A673 (cell line): ENCODE results near the gene NR0B2. TPM values are rescaled to one million over a fixed set of nuclear protein-coding genes. Genes with fewer than 3 reads are reported as not detected.

Experiments used
- BruUV-seq: library from RNA; stranded (reverse); fragments of 400-500 nt; replicated peaks from 2 replicates; lab custom pipeline; 2021; lab: Mats Ljungman, UMichigan
- CTCF ChIA-PET: fragments of 300-600 bp; sonication (Branson Sonifier 250); formaldehyde crosslinking; loops from one replicate; lab custom pipeline; 2022; ENCODE audit warnings: antibody characterized with exemption; lab: Charles Lee
- POLR2A ChIA-PET: fragments of 300-600 bp; sonication (Branson Sonifier 250); formaldehyde crosslinking; loops from one replicate; lab custom pipeline; 2022; ENCODE audit warnings: antibody characterized with exemption; ENCODE audit not compliant: low non-redundant PET; lab: Charles Lee
- DNase-seq: peaks from one replicate; pipeline ENCODE4 v3.0.0-alpha.2; 2015; ENCODE audit warnings: low spot score
- H3K27ac ChIP-seq: fragments of 200-600 bp; sonication (generic); 2 replicates; pipeline ENCODE4 v1.5.1; 2016; ENCODE audit warnings: mixed run types, low read depth, mild to moderate bottlenecking, mixed read lengths, antibody characterized with exemption, low read length; ENCODE audit not compliant: poor library complexity, severe bottlenecking
- H3K27me3 ChIP-seq: fragments of 200-600 bp; sonication (generic); replicated peaks from 2 replicates; pipeline ENCODE4 v1.6.1; 2017; ENCODE audit warnings: mixed run types, low read depth, mild to moderate bottlenecking, mixed read lengths, antibody characterized with exemption, low read length; ENCODE audit not compliant: insufficient read depth, poor library complexity
- H3K36me3 ChIP-seq: fragments of 200-600 bp; sonication (generic); 2 replicates; pipeline ENCODE4 v1.6.1; 2016; ENCODE audit warnings: mixed run types, mild to moderate bottlenecking, mixed read lengths, antibody characterized with exemption, low read length; ENCODE audit not compliant: insufficient read depth, poor library complexity, severe bottlenecking
- H3K4me1 ChIP-seq: fragments of 200-600 bp; sonication (generic); 2 replicates; pipeline ENCODE4 v1.6.1; 2017; ENCODE audit warnings: mixed run types, mild to moderate bottlenecking, mixed read lengths, antibody characterized with exemption, low read length; ENCODE audit not compliant: insufficient read depth, poor library complexity, severe bottlenecking
- H3K4me3 ChIP-seq: fragments of 200-600 bp; sonication (generic); 2 replicates; pipeline ENCODE4 v1.5.1; 2016; ENCODE audit warnings: low read depth, mixed run types, mild to moderate bottlenecking, mixed read lengths, low read length; ENCODE audit not compliant: poor library complexity, severe bottlenecking
- H3K9me3 ChIP-seq: fragments of 200-600 bp; sonication (generic); 2 replicates; pipeline ENCODE4 v1.6.1; 2016; ENCODE audit warnings: mixed run types, low read depth, mild to moderate bottlenecking, mixed read lengths, antibody characterized with exemption, low read length; ENCODE audit not compliant: poor library complexity, severe bottlenecking
- CTCF ChIP-seq: fragments of 300-800, 200-600 bp; sonication (generic); conservative IDR thresholded peaks from 2 replicates; pipeline ENCODE4 v1.5.1; 2017; ENCODE audit warnings: low read depth, mild to moderate bottlenecking, antibody characterized with exemption, low read length, moderate library complexity, mixed read lengths
- EZH2 ChIP-seq: fragments of 200-600 bp; sonication (generic); IDR thresholded peaks from 2 replicates; pipeline ENCODE4 v1.6.1; 2017; ENCODE audit warnings: borderline replicate concordance, low read depth, mild to moderate bottlenecking, mixed read lengths, antibody characterized with exemption, low read length; ENCODE audit not compliant: poor library complexity, severe bottlenecking
- intact Hi-C: fragments of 100-400 bp; cut with micrococcal nuclease; formaldehyde crosslinking; loops from one replicate; pipeline ENCODE4 v1.10.0; 2022; ENCODE audit not compliant: unreplicated experiment
- total RNA-seq: library from RNA; stranded (reverse); gene quantifications from 2 replicates; pipeline ENCODE4 v1.2.3, GENCODE V29; 2021

NR0B2 gene
- total RNA-seq, 1 experiment from 2014 or later, result not detected

GRCh38 chr1:26863685-26864077 lies 50.1 kb downstream of the NR0B2 start:
- no peaks in the 10 kb centered on the region for H3K4me1 ChIP-seq
- POLR2A ChIA-PET, result interaction anchor here (0.5 to 0.7 kb wide), 2 partner anchors 9 to 357 kb away, joined by 4 to 5 read pairs; no protein-coding TSS in a partner anchor
- H3K27me3 ChIP-seq, result no peaks in the 10 kb centered on the region
- no peaks in the 10 kb centered on the region for H3K36me3 ChIP-seq
- TF ChIP-seq CTCF (no peak), EZH2 (no peak)
- CTCF ChIA-PET, result no interaction called here
- peak overlapping the region; percentile 75 for H3K27ac ChIP-seq
- no peak overlapping the region for H3K4me3 ChIP-seq
- no peak for DNase-seq
- H3K9me3 ChIP-seq, result no peaks in the 10 kb centered on the region
- intact Hi-C loops, result no loop called here
- BruUV-seq, result no TSS peak

GRCh38 chr1:26862781-26863684 lies 50.7 kb downstream of the NR0B2 start, which contains the start of gene SFN:
TSS of gene SFN (plus strand) at chr1:26863149. CDS start at chr1:26863213, 64 bp downstream.
- Histone ChIP-seq H3K4me1 (no peaks in the 10 kb centered on the region), H3K4me3 (peak within 1 kb of the TSS; percentile 61), H3K36me3 (no peaks in the 10 kb centered on the region), H3K9me3 (no peaks in the 10 kb centered on the region), H3K27me3 (no peaks in the 10 kb centered on the region), H3K27ac (peak within 1 kb of the TSS; percentile 75)
- no peak for DNase-seq
- ChIA-PET POLR2A (interaction anchor here (0.5 kb wide), 1 partner anchor 356 kb away, joined by 4 read pairs; no protein-coding TSS in a partner anchor), CTCF (no interaction called here)
- intact Hi-C loops, result no loop called here
- BruUV-seq, result no TSS peak
- TF ChIP-seq EZH2 (no peak), CTCF (peak; percentile 52)

DNA sequence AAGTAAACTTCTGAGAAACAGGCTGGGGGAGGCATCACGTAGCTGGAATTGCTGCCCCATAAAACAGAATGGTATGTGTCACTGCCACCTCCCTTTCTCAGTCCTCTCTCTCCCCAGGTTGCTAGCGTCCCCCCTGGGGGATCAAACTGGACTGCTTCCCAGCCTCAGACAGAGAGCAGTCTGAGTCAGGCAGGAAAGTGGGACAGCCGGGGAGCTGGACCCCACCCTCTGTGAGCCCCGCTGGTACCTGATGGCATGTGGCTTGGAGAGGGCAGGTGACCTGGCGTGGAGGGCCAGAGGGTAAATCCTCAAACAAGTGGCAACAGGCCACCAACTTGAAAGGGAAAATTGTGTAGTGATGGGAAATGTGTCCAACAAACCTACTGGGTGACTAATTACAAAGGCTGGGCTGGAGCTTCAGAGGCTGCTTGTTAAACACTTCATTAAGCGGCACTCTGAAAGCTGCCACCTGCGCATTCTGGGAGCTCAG lies 51.8 kb downstream of the NR0B2 start:
- no peaks in the 10 kb centered on the region for H3K36me3 ChIP-seq
- ChIA-PET CTCF (no interaction called here), POLR2A (no interaction called here)
- H3K4me3 ChIP-seq, result no peak overlapping the region
- H3K9me3 ChIP-seq, result no peaks in the 10 kb centered on the region
- H3K4me1 ChIP-seq, result no peaks in the 10 kb centered on the region
- intact Hi-C loops, result no loop called here
- H3K27me3 ChIP-seq, result no peaks in the 10 kb centered on the region
- no peak for DNase-seq
- no TSS peak for BruUV-seq
- TF ChIP-seq CTCF (no peak), EZH2 (no peak)
- no peak overlapping the region for H3K27ac ChIP-seq

Other genes with a start within 250 kb of the NR0B2 start
- gene ARID1A, start 218.0 kb downstream of the NR0B2 start, total RNA-seq, result 120 and 123 TPM in 2 replicates
- gene PIGV, start 126.0 kb downstream of the NR0B2 start, total RNA-seq, result 4.9 and 9.1 TPM in 2 replicates
- gene ZDHHC18, start 87.3 kb downstream of the NR0B2 start, total RNA-seq, result 27.9 and 31.5 TPM in 2 replicates
- 0.24 TPM in 1 of 2 replicates, not detected in the other for gene SFN, start 50.8 kb downstream of the NR0B2 start, total RNA-seq
- gene GPN2, start 23.7 kb downstream of the NR0B2 start, total RNA-seq, result 40.8 and 41.4 TPM in 2 replicates
- gene GPATCH3, start 13.5 kb downstream of the NR0B2 start, total RNA-seq, result 17.5 and 19.5 TPM in 2 replicates
- gene NUDC, start 7.8 kb upstream of the NR0B2 start, total RNA-seq, result 172 and 187 TPM in 2 replicates
- not detected in 2 replicates for gene KDF1, start 46.5 kb upstream of the NR0B2 start, total RNA-seq
- 1.0 and 1.4 TPM in 2 replicates for gene TRNP1, start 79.7 kb upstream of the NR0B2 start, total RNA-seq
- 1.2 and 1.6 TPM in 2 replicates for gene TENT5B, start 98.9 kb upstream of the NR0B2 start, total RNA-seq
- gene SLC9A1, start 241.2 kb upstream of the NR0B2 start, total RNA-seq, result 27.0 and 30.2 TPM in 2 replicates